HepG2 (cell line): ENCODE measurements around the gene MAGIX. TPM values are rescaled to one million over a fixed set of nuclear protein-coding genes. Genes with fewer than 3 reads are reported as not detected.

ENCODE experiments used
- MLLT10 ChIP-seq: sonication (generic); formaldehyde crosslinking; IDR thresholded peaks from 2 replicates; pipeline ENCODE4 v1.4.0; 2020; ENCODE audit warnings: missing genetic modification reagents
- NRL ChIP-seq: sonication (generic); formaldehyde crosslinking; IDR thresholded peaks from 2 replicates; pipeline ENCODE4 v1.5.0; 2020; ENCODE audit warnings: missing genetic modification reagents, mild to moderate bottlenecking, moderate library complexity, borderline replicate concordance
- POGZ ChIP-seq: sonication (generic); formaldehyde crosslinking; IDR thresholded peaks from 2 replicates; pipeline ENCODE4 v1.4.0; 2020; ENCODE audit warnings: mild to moderate bottlenecking, missing genetic modification reagents
- RBM22 ChIP-seq: fragments of 200-400 bp; formaldehyde crosslinking; optimal IDR thresholded peaks from 2 replicates; pipeline ENCODE3; 2017; ENCODE audit warnings: mild to moderate bottlenecking, low read length, moderate library complexity
- SMAD1 ChIP-seq: sonication (generic); formaldehyde crosslinking; IDR thresholded peaks from 2 replicates; pipeline ENCODE4 v1.4.0; 2020; ENCODE audit warnings: missing genetic modification reagents, low read depth, mild to moderate bottlenecking, borderline replicate concordance
- XBP1 ChIP-seq: sonication (generic); formaldehyde crosslinking; IDR thresholded peaks from 2 replicates; pipeline ENCODE4 v1.5.0; 2020; ENCODE audit warnings: missing genetic modification reagents
- ZNF337 ChIP-seq: sonication (generic); formaldehyde crosslinking; IDR thresholded peaks from 2 replicates; pipeline ENCODE4 v1.5.1; 2020; ENCODE audit warnings: missing genetic modification reagents, low read depth, mild to moderate bottlenecking, borderline replicate concordance
- ZNF792 ChIP-seq: IDR thresholded peaks from 2 replicates; pipeline ENCODE4 v1.6.1; 2016
- polyA plus RNA-seq, 8 experiments: library from polyadenylated mRNA; depleted of rRNA in 3 of 8; stranded (reverse) in 7 of 8; unstranded in 1 of 8; fragments of >200 nt; fragmentation: Illumina TruSeq in 4 of 8; extraction: Trizol in 4 of 8; gene quantifications; 2 replicates each; pipeline versions ENCODE4 v1.2.1 to v1.2.3, GENCODE V29; 2011 to 2016; ENCODE audit warnings: low read depth in 4 of 8, missing spikeins in 1 of 8, mixed read lengths in 1 of 8; ENCODE audit not compliant: insufficient read depth in 1 of 8
- total RNA-seq, 5 experiments: library from RNA; depleted of rRNA; stranded (reverse); fragments of >200 nt; fragmentation: Illumina TruSeq; extraction: Trizol; gene quantifications; 2 replicates each; pipeline ENCODE4 v1.2.3, GENCODE V29; 2016; ENCODE audit warnings: low read depth in 1 of 5
- TF ChIP-seq, protein P1 (sequence below): sonication (generic); formaldehyde crosslinking; IDR thresholded peaks from 2 replicates; pipeline ENCODE4 v1.4.0; 2020; ENCODE audit warnings: mild to moderate bottlenecking, missing genetic modification reagents
- TF ChIP-seq, protein P2 (sequence below): IDR thresholded peaks from 2 replicates; pipeline ENCODE4 v1.6.1; 2016; ENCODE audit warnings: missing compliant biosample characterization, missing genetic modification reagents, borderline replicate concordance
- TF ChIP-seq, protein P3 (sequence below): sonication (generic); formaldehyde crosslinking; IDR thresholded peaks from 2 replicates; pipeline ENCODE4 v1.5.0; 2020; ENCODE audit warnings: missing genetic modification reagents, mild to moderate bottlenecking, borderline replicate concordance
- TF ChIP-seq, protein P4 (sequence below): IDR thresholded peaks from 2 replicates; pipeline ENCODE4 v1.6.1; 2016; ENCODE audit warnings: mild to moderate bottlenecking
- TF ChIP-seq, protein P5 (sequence below): sonication (generic); formaldehyde crosslinking; IDR thresholded peaks from 2 replicates; pipeline ENCODE4 v1.4.0; 2020; ENCODE audit warnings: missing genetic modification reagents
- TF ChIP-seq, protein P6 (sequence below): sonication (generic); formaldehyde crosslinking; IDR thresholded peaks from 2 replicates; pipeline ENCODE4 v1.4.0; 2020; ENCODE audit warnings: missing genetic modification reagents

The MAGIX gene
- total and polyA plus RNA-seq, 2 of the 13 experiments (the other 11 are each of a cell fraction or from before 2014, with no cell fraction given), result 0.63 to 1.2 TPM

DNA sequence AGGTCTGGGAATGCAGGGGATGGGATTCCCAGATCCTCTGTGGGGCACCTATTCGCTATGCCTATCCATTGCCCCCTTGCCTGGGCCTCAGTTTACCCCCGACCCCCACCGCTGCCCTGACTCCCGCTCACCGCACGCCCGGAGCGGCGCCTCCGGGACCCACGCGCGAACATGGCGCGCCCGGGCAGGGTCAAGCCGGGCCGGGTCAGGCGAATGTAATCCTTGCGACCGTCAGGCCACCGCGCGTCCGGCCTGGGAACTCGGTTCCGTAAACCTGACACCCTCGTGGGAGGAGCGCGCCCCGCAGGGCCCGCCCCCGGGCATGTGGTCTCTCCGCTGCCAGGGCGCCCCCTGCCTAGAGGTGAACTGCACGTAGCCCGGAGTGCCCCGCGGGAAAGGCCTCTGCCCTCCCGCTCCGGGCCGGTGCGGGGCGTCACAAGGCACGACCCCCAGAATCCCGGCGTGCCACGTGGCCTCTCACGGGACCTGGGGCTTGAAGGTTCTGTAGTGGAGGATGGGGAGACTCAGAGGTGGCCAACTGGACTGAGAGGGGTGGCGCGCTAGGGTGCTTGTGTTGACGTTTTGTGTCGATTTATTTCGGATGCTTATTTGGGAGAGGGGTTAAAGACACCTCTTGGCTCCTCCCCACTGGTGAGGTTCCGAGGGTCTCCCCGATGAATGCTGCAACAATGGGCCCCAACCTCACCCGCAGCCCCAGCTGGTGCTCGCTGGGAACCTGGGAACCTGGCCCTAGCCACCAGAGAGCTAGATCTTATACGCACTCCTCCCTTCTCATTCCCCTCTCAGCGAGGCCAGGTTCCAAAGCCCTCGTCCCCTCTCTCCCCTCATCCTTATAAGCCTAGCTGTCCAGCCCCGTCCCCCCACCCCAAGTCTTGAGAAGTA lies 23.8 kb downstream of the MAGIX start, which contains the start of gene PRICKLE3 (continued):
- TF ChIP-seq, protein P1, sequence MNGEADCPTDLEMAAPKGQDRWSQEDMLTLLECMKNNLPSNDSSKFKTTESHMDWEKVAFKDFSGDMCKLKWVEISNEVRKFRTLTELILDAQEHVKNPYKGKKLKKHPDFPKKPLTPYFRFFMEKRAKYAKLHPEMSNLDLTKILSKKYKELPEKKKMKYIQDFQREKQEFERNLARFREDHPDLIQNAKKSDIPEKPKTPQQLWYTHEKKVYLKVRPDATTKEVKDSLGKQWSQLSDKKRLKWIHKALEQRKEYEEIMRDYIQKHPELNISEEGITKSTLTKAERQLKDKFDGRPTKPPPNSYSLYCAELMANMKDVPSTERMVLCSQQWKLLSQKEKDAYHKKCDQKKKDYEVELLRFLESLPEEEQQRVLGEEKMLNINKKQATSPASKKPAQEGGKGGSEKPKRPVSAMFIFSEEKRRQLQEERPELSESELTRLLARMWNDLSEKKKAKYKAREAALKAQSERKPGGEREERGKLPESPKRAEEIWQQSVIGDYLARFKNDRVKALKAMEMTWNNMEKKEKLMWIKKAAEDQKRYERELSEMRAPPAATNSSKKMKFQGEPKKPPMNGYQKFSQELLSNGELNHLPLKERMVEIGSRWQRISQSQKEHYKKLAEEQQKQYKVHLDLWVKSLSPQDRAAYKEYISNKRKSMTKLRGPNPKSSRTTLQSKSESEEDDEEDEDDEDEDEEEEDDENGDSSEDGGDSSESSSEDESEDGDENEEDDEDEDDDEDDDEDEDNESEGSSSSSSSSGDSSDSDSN (CRISPR knock-in tag), result no peak
- TF ChIP-seq, protein P2, sequence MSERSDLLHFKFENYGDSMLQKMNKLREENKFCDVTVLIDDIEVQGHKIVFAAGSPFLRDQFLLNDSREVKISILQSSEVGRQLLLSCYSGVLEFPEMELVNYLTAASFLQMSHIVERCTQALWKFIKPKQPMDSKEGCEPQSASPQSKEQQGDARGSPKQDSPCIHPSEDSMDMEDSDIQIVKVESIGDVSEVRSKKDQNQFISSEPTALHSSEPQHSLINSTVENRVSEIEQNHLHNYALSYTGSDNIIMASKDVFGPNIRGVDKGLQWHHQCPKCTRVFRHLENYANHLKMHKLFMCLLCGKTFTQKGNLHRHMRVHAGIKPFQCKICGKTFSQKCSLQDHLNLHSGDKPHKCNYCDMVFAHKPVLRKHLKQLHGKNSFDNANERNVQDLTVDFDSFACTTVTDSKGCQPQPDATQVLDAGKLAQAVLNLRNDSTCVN, result no peak
- TF ChIP-seq, protein P3, sequence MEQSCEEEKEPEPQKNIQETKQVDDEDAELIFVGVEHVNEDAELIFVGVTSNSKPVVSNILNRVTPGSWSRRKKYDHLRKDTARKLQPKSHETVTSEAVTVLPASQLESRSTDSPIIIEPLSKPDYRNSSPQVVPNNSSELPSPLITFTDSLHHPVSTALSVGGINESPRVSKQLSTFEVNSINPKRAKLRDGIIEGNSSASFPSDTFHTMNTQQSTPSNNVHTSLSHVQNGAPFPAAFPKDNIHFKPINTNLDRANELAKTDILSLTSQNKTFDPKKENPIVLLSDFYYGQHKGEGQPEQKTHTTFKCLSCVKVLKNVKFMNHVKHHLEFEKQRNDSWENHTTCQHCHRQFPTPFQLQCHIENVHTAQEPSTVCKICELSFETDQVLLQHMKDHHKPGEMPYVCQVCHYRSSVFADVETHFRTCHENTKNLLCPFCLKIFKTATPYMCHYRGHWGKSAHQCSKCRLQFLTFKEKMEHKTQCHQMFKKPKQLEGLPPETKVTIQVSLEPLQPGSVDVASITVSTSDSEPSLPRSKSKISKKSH (CRISPR knock-in tag), result no peak
- TF ChIP-seq, protein P4, sequence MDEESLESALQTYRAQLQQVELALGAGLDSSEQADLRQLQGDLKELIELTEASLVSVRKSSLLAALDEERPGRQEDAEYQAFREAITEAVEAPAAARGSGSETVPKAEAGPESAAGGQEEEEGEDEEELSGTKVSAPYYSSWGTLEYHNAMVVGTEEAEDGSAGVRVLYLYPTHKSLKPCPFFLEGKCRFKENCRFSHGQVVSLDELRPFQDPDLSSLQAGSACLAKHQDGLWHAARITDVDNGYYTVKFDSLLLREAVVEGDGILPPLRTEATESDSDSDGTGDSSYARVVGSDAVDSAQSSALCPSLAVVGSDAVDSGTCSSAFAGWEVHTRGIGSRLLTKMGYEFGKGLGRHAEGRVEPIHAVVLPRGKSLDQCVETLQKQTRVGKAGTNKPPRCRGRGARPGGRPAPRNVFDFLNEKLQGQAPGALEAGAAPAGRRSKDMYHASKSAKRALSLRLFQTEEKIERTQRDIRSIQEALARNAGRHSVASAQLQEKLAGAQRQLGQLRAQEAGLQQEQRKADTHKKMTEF (CRISPR knock-in tag), result no peak; the same call in 1 of the 2 replicates
- TF ChIP-seq, protein P5, sequence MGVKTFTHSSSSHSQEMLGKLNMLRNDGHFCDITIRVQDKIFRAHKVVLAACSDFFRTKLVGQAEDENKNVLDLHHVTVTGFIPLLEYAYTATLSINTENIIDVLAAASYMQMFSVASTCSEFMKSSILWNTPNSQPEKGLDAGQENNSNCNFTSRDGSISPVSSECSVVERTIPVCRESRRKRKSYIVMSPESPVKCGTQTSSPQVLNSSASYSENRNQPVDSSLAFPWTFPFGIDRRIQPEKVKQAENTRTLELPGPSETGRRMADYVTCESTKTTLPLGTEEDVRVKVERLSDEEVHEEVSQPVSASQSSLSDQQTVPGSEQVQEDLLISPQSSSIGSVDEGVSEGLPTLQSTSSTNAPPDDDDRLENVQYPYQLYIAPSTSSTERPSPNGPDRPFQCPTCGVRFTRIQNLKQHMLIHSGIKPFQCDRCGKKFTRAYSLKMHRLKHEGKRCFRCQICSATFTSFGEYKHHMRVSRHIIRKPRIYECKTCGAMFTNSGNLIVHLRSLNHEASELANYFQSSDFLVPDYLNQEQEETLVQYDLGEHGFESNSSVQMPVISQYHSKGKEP (CRISPR knock-in tag), result no peak
- TF ChIP-seq ZNF337 (CRISPR knock-in tag), result no peak
- TF ChIP-seq RBM22, result no peak
- peak; percentile 73; the same call in 1 of the 2 replicates for TF ChIP-seq POGZ (CRISPR knock-in tag)
- TF ChIP-seq MLLT10 (CRISPR knock-in tag), result no peak
- TF ChIP-seq XBP1 (CRISPR knock-in tag), result no peak
- peak; percentile 50; the same call in 1 of the 2 replicates for TF ChIP-seq SMAD1 (CRISPR knock-in tag)
- no peak for TF ChIP-seq NRL (CRISPR knock-in tag)
- TF ChIP-seq ZNF792 (CRISPR knock-in tag), result 0 out of 2 replicates have a peak, but pooled peaks have one; percentile 43
- TF ChIP-seq, protein P6, sequence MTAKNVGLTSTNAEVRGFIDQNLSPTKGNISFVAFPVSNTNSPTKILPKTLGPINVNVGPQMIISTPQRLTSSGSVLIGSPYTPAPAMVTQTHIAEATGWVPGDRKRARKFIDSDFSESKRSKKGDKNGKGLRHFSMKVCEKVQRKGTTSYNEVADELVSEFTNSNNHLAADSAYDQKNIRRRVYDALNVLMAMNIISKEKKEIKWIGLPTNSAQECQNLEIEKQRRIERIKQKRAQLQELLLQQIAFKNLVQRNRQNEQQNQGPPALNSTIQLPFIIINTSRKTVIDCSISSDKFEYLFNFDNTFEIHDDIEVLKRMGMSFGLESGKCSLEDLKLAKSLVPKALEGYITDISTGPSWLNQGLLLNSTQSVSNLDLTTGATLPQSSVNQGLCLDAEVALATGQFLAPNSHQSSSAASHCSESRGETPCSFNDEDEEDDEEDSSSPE (CRISPR knock-in tag), result peak; percentile 57
